ENCODE measurements around the gene MORF4L2. TPM values are rescaled to one million over a fixed set of nuclear protein-coding genes. Genes with fewer than 3 reads are reported as not detected.
A peak's percentile ranks its signal among the peaks of the same experiment; 100 is the strongest.

MORF4L2 gene
- total and polyA plus RNA-seq, 9 of the 15 experiments (the other 6 are each of a cell fraction or from before 2014, with no cell fraction given): 324 to 781 (median 420) TPM

- H3K4me2 ChIP-seq (ENCODE audit: insufficient read depth, low read length): no peak overlapping the region
- peak in 1 of 2 experiments; percentile 29; a peak in 2 of 4 replicates for TF ChIP-seq RAD21 (CRISPR knock-in tag; conservative IDR thresholded peaks at IDR 0.05 in 1 of 2, IDR thresholded peaks at IDR 0.05 in 1 of 2)
- no peak for TF ChIP-seq PTBP1 (IDR thresholded peaks at IDR 0.05; ENCODE audit: low read depth, low read length)
- TF ChIP-seq MEIS2 (IDR thresholded peaks at IDR 0.05; ENCODE audit: partially characterized antibody): no peak
- TF ChIP-seq CTCF (IDR thresholded peaks at IDR 0.05 in 2 of 3, conservative IDR thresholded peaks at IDR 0.05 in 1 of 3; ENCODE audit: insufficient read depth in 2 of 3, low read depth in 1 of 3, low read length in 3 of 3): peak; percentile 35 to 60 (median 59); a peak in 5 of 6 replicates
- peaks cover 0 to 4% of the 10 kb centered on the region in 2 experiments; a peak in 3 of 5 replicates for H3K4me1 ChIP-seq (replicated peaks in 1 of 2; ENCODE audit: control insufficient read depth in 2 of 2, insufficient read depth in 2 of 2, low read length in 2 of 2)
- intact Hi-C loops (cut with micrococcal nuclease): loop anchor here (1.0 to 10.0 kb wide), 3 partner anchors 128 to 476 kb away; partner anchors contain the start of gene FAM199X
- no peak overlapping the region for H3K27ac ChIP-seq (ENCODE audit: extremely low read depth, low read depth, low read length)
- no peaks in the 10 kb centered on the region for H3K27me3 ChIP-seq (ENCODE audit: control insufficient read depth in 2 of 2, insufficient read depth in 2 of 2, low read length in 2 of 2)
- in situ Hi-C loops (cut with MboI): no loop called here
- no peaks in the 10 kb centered on the region; the same call in 1 of the 2 replicates for H4K20me1 ChIP-seq (replicated peaks; ENCODE audit: control insufficient read depth, insufficient read depth, low read length)
- FAIRE-seq (peak; percentile 64), DNase-seq (ENCODE audit: extremely low read depth in 1 of 4, low spot score in 3 of 4) (peak in 2 of 4 experiments; percentile 11 to 25), ATAC-seq (no peak)
- ChIA-PET CTCF (ENCODE audit: low intra/inter-chr PET ratio) (interaction anchor here (0.8 to 1.1 kb wide), 2 partner anchors 128 to 447 kb away, joined by 3 to 5 read pairs; no protein-coding TSS in a partner anchor), POLR2A (no interaction called here)
- no peak overlapping the region for H3K9ac ChIP-seq (ENCODE audit: insufficient read depth in 1 of 2, low read depth in 2 of 2, low read length in 2 of 2)
- H3K9me3 ChIP-seq (replicated peaks; ENCODE audit: control insufficient read depth, insufficient read depth, low read depth, low read length): no peaks in the 10 kb centered on the region
- H3K9me1 ChIP-seq (ENCODE audit: control insufficient read depth, insufficient read depth, low read length): no peaks in the 10 kb centered on the region
- 18% methylated on average over 4 of the region's 4 CpGs for WGBS (ENCODE audit: insufficient coverage, low coverage, missing lambda C conversion rate)
- peaks cover 13% of the 10 kb centered on the region for H3K36me3 ChIP-seq (ENCODE audit: control insufficient read depth, insufficient read depth, low read length)
- peaks cover 27% of the 10 kb centered on the region for H3K79me2 ChIP-seq (ENCODE audit: control insufficient read depth, insufficient read depth, low read length)
- no TSS peak for BruUV-seq (replicated peaks)
- no peak overlapping the region for H2AFZ ChIP-seq (ENCODE audit: low read depth, low read length)
- H3K4me3 ChIP-seq: no peak overlapping the region
Measured at GRCh38 chrX:103688946-103689345, 2.4 kb upstream of the MORF4L2 start.

Data from K562 (cell line).